Adipocyte (in vitro differentiated cells): Measurements from ENCODE around the gene AFF3.

ENCODE experiments used
- DNase-seq: peaks from one replicate; pipeline ENCODE4 v3.0.0-alpha.2; 2015; ENCODE audit warnings: low read depth
- H3K27me3 ChIP-seq: replicated peaks from 2 replicates; pipeline ENCODE4 v1.7.0; 2013; ENCODE audit warnings: mild to moderate bottlenecking, low read length, moderate library complexity; ENCODE audit not compliant: control insufficient read depth, insufficient read depth
- H3K36me3 ChIP-seq: 2 replicates; pipeline ENCODE4 v1.7.0; 2013; ENCODE audit warnings: low read length, mild to moderate bottlenecking, moderate library complexity; ENCODE audit not compliant: control insufficient read depth, insufficient read depth, severe bottlenecking
- H3K4me1 ChIP-seq: 2 replicates; pipeline ENCODE4 v1.7.0; 2013; ENCODE audit warnings: mild to moderate bottlenecking, low read length, moderate library complexity; ENCODE audit not compliant: control insufficient read depth, insufficient read depth
- H3K4me3 ChIP-seq: 2 replicates; pipeline ENCODE4 v1.7.0; 2013; ENCODE audit warnings: mild to moderate bottlenecking, low read length, moderate library complexity
- H3K9ac ChIP-seq: 2 replicates; pipeline ENCODE4 v1.7.0; 2013; ENCODE audit warnings: mild to moderate bottlenecking, low read length, moderate library complexity
- H3K9me3 ChIP-seq: 2 replicates; pipeline ENCODE4 v1.7.0; 2013; ENCODE audit warnings: mild to moderate bottlenecking, low read length, moderate library complexity; ENCODE audit not compliant: control insufficient read depth

AFF3 gene

DNA sequence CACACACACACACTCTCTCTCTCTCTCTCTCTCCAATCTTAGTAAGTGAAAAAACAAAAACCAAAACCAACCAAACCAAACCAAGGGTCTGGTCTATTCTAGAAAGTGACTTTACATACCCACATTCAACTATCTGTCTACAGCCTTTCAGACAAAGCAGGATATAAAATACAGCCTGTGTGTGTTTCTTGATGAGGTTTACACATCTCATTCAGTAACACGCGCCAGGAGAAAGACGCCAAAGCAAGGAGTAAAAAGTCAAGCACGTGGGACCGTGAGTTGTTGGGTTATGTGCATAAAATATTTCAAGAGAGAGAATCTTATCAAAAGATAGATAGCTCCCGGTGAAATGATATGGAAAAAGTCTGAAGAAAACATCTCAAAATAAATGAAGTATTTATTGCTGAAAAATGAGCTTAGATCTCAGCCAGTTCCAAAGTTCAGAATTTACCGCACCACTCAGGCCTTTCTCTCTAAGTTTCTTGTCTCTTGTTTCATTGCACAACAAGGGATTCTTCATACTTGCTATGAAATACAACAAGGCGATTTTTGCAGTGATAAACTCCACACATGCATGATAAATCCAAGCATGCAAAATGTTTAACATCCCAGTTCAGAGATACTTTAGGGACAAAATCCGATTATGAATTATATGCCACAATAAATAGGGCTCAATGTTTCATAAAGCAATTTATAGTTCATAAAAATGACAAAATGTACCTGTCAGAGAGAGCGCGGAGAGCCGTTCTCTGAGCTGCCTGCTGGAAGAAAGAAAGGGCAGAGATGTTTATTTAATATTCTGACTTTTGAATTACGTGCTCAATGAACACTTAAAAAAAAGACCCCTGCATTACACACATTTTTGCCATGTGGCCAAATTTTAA lies 493.2 kb downstream of the AFF3 start:
- H3K4me3 ChIP-seq, result no peak overlapping the region
- H3K27me3 ChIP-seq, result peaks cover 5% of the 10 kb centered on the region
- DNase-seq, result no peak
- H3K4me1 ChIP-seq, result peaks cover 36% of the 10 kb centered on the region
- H3K9me3 ChIP-seq, result no peaks in the 10 kb centered on the region
- H3K36me3 ChIP-seq, result no peaks in the 10 kb centered on the region
- peak overlapping the region; percentile 0 for H3K9ac ChIP-seq

DNA sequence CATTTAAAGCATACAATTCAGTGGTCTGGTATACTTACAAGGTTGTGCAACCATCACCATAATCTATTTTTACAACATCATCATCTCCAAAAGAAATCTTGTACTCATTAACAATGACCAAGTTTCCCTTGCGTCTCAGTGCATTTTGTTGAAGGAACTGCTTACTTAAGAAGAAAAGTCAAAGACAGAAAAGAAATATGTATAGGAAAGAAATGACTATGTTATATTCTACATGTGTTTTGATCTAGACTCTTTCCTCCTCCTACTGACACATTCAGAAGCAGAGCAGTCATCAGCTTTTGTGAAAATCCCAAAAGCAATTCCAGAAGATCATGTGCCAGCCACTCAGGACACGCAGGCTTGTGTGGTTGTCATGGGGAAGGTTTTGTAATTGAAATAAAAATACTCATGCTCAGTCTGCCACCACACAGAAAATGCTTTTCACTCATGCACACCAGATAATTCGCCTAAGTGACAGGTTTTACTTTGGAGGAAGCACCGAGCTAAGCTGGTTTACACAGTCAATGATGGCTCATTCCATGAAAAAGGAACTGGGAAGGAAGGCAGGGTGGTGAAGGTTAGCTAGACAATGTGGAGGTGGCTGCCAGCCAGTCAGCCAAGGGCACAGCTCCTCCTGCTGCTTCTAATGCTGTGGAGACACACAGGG lies 494.1 kb downstream of the AFF3 start:
- DNase-seq, result peak; percentile 86
- no peak overlapping the region for H3K4me3 ChIP-seq
- no peaks in the 10 kb centered on the region for H3K36me3 ChIP-seq
- H3K27me3 ChIP-seq, result peaks cover 2% of the 10 kb centered on the region
- no peaks in the 10 kb centered on the region for H3K9me3 ChIP-seq
- H3K9ac ChIP-seq, result peak overlapping the region; percentile 0
- H3K4me1 ChIP-seq, result peaks cover 44% of the 10 kb centered on the region

DNA sequence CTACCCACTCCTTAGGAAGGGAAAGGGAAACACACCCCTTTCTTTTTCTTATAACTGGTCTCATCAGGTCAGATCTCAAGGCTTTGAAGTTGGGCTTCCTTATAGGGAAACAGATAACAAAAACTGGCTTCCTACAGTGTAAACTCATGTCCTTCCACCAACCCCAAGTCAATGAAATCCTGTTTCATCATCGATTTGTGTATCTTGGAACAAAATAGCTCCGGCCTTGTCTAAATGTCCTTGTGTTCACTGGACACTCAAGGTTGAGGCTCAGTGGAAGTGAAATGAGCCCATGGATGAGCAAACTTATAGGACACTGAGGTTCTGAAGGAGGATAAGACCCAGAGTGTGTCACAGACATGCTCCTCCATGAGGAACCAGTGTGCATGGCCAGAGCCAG lies 496.4 kb downstream of the AFF3 start:
- Histone ChIP-seq H3K4me1 (peaks cover 45% of the 10 kb centered on the region), H3K9ac (no peak overlapping the region), H3K36me3 (no peaks in the 10 kb centered on the region), H3K9me3 (no peaks in the 10 kb centered on the region), H3K27me3 (peaks cover 9% of the 10 kb centered on the region), H3K4me3 (no peak overlapping the region)
- no peak for DNase-seq

DNA sequence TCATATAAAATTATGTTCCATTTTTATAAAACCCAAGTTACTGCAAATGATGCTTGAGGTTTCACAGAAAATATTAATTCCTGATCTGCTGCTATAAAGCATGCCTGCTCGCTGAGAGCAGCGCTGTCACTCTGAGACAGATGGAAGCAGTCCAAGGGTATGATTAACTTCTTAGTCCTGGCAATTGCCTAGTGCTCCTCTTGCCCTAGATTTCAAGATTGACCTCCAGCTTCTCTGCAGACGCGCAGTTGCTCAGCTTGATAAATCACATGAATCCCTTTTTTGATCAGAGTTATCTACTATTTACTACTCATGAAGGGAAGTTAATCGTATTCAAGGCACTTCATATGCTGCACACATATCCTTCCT lies 498.0 kb downstream of the AFF3 start:
- no peak overlapping the region for H3K9ac ChIP-seq
- peak; percentile 55 for DNase-seq
- peaks cover 13% of the 10 kb centered on the region for H3K27me3 ChIP-seq
- H3K9me3 ChIP-seq, result no peaks in the 10 kb centered on the region
- no peaks in the 10 kb centered on the region for H3K36me3 ChIP-seq
- no peak overlapping the region for H3K4me3 ChIP-seq
- H3K4me1 ChIP-seq, result peaks cover 42% of the 10 kb centered on the region

DNA sequence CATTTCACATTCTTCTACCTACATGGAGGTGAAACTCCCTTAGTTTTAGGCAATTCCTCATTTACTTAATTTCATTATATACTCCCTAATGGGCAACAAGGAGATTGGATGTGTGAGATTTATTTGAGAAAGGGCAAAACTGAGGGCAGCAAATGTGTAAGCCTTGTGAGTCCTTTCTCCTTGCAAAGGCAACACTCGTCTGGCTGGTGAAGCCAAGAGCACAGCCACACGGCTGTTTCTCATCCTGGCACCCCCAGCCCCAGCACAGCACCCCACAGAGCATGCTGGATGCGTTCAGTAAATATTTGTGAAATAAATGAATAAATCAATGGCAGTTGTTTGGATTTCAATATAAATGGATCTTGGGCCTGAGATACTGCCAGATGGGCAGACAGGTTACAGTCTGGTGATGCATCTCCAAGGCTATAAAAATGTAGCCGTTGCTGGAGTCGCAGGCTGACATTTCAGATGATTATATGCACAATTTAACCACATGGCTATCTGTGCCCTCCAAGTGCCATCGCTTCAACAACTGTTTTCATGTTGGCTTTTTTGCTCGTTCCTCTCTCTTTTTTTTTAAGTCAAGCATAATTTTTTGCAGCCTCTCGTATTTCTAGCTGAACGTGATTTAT lies 498.5 kb downstream of the AFF3 start:
- H3K27me3 ChIP-seq, result peaks cover 13% of the 10 kb centered on the region
- H3K4me1 ChIP-seq, result peaks cover 37% of the 10 kb centered on the region
- peak overlapping the region; percentile 32 for H3K9ac ChIP-seq
- no peaks in the 10 kb centered on the region for H3K9me3 ChIP-seq
- H3K36me3 ChIP-seq, result no peaks in the 10 kb centered on the region
- no peak for DNase-seq
- no peak overlapping the region for H3K4me3 ChIP-seq

DNA sequence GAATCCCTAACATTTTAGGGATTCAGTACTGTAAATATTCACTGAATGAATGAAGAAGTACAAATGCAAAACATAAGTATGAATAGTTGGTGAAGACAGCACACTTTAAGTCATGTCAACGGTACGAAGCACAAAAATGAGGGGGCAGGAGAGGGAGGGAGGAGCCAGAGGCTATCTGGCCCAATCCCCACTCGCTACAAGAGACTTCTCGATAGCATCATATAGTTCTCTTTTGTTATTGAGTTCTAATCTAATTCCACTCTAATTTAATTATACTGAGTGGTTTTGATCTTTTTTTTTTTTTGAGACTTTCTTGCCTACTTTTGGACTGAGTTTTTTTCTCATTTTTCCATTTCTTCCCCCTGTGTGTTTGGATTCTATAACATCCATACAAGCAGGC lies 500.4 kb downstream of the AFF3 start:
- H3K4me1 ChIP-seq, result peaks cover 23% of the 10 kb centered on the region
- H3K4me3 ChIP-seq, result no peak overlapping the region
- no peak overlapping the region for H3K9ac ChIP-seq
- peaks cover 13% of the 10 kb centered on the region for H3K27me3 ChIP-seq
- DNase-seq, result no peak
- no peaks in the 10 kb centered on the region for H3K36me3 ChIP-seq
- H3K9me3 ChIP-seq, result no peaks in the 10 kb centered on the region

DNA sequence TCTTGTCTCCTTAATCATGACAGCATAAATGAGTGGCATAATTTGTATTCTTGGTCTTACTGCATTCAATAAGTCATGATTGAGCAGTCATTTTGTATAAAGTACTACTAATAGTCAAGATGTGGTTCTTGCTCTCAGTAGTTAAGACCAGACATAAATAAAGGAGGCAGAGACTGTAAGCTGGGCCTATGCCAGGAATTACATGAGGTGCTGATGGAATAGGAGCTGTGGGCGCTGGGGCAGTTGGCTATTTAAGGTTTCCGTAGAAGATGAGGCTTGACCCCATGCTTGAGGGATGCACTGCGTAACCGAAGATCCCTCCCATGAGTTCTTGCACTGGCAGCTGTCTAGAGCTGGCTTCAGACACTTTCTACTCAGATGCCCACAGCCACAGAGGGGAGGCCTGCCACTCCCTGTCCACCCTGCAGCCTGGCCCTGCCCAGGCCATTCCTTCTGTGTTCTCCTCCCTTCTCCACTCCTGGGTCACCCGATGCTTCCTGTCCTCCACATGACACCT lies 501.7 kb downstream of the AFF3 start:
- Histone ChIP-seq H3K4me3 (no peak overlapping the region), H3K36me3 (no peaks in the 10 kb centered on the region), H3K9ac (no peak overlapping the region), H3K27me3 (peaks cover 13% of the 10 kb centered on the region), H3K9me3 (no peaks in the 10 kb centered on the region), H3K4me1 (peaks cover 34% of the 10 kb centered on the region)
- no peak for DNase-seq

DNA sequence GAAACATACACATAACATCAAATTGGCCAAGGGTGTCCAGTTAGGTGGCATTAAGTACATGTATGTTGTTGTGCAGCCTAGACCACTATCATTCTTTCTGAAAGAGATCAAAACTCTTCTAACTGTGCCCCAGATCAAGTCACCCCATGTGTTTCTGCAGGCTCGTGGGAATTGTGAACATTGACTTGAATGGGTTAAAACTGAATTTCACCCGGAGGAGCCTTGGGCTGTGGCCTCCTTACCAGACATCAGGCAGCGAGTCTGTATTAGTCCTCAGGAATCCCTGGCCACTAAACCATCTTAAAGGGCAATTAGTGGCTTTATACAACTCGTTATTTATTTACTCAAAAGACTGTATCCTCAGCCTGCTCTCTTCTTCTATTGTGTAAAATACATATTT lies 503.6 kb downstream of the AFF3 start:
- peaks cover 18% of the 10 kb centered on the region for H3K4me1 ChIP-seq

DNA sequence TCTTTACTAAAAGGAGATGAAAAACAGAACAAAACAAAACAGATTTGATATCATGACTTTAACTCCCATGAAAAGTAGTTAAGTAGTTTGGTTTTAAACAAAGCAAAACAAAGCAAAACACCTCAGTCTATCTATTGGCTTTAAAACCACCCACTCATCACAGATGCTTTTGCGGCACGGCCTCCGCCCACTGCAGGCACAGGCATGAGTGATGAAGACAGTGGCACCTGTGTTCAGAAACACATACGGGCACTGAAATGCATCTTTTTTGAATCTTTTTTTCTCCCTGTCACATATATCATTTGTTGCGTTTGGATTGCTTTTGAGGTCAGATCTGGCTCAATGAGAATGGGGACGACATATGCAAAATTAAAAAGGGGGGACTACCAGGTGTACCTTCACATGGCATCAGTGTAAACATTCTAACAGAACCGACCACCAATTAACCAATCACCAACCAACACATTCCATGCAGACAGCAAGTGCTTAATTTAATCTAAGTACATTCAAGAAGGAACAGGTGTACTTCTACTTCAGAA lies 505.2 kb downstream of the AFF3 start:
- H3K9ac ChIP-seq, result no peak overlapping the region
- H3K36me3 ChIP-seq, result no peaks in the 10 kb centered on the region
- DNase-seq, result no peak
- H3K4me3 ChIP-seq, result no peak overlapping the region
- H3K27me3 ChIP-seq, result peaks cover 14% of the 10 kb centered on the region
- peaks cover 6% of the 10 kb centered on the region for H3K9me3 ChIP-seq
- H3K4me1 ChIP-seq, result peaks cover 12% of the 10 kb centered on the region

More for the DNA sequence above, 503.6 kb downstream of the AFF3 start:
- Histone ChIP-seq H3K36me3 (no peaks in the 10 kb centered on the region), H3K9ac (no peak overlapping the region), H3K9me3 (no peaks in the 10 kb centered on the region), H3K27me3 (peaks cover 13% of the 10 kb centered on the region), H3K4me3 (no peak overlapping the region)
- no peak for DNase-seq

DNA sequence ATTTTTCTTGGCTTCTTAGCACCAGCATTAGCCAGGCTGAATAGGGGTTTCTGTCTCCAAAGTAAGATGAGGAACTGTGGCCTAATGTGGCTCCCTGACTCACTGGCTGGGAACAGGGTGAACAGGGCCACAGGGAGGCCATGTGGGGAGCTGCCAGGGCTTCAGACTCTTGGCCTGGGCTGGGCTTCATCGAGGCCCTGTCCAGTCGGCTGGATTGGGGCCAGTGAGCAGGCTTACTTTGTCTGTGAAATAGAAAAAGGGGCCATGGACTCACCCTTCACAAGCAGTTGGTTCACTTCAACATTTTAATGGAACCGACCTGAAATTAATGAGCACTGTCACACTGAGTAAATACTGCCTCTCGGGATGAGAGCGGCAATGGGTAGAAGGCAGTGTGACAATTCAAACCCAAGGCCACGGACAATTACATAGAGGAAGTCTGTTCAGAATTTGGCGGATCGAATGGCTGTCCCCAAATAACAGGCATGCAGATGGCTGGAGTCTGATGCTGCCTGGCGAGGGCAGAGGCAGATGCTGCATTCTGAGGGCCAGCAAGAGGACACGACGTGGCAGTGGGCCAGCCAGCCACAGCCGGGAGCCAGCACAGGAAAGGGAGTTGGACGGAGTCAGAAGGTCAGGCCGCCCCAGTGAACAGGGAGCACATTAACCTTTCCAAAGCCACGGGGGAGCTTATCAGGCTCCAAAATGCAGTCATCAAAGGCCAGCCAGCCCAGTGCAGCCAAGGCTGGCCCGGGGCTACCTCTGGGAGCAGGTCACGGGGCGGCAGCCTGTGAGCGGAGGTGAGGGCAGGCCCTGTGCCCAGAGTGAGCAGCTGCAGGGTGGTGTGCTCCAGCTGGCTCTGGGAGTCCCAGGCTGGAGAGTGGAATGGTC lies 506.0 kb downstream of the AFF3 start:
- no peak for DNase-seq
- peaks cover 7% of the 10 kb centered on the region for H3K27me3 ChIP-seq

More for the DNA sequence above, 506.0 kb downstream of the AFF3 start:
- Histone ChIP-seq H3K4me1 (peaks cover 12% of the 10 kb centered on the region), H3K9me3 (peaks cover 6% of the 10 kb centered on the region), H3K4me3 (no peak overlapping the region), H3K9ac (no peak overlapping the region), H3K36me3 (no peaks in the 10 kb centered on the region)
